Neural progenitor cell (in vitro differentiated cells): Measurements from ENCODE around the gene PDE3A.

Experiments
- EZH2phosphoT487 ChIP-seq: fragments of 200-600 bp; sonication (generic); IDR thresholded peaks from 2 replicates; pipeline ENCODE4 v1.6.1; 2017; ENCODE audit warnings: antibody characterized with exemption
- TF ChIP-seq, protein P1 (sequence below): fragments of 200-600 bp; sonication (generic); IDR thresholded peaks from 2 replicates; pipeline ENCODE4 v1.5.1; 2017; ENCODE audit warnings: antibody characterized with exemption, mild to moderate bottlenecking

- TF ChIP-seq EZH2phosphoT487: no peak
- TF ChIP-seq, protein P1, sequence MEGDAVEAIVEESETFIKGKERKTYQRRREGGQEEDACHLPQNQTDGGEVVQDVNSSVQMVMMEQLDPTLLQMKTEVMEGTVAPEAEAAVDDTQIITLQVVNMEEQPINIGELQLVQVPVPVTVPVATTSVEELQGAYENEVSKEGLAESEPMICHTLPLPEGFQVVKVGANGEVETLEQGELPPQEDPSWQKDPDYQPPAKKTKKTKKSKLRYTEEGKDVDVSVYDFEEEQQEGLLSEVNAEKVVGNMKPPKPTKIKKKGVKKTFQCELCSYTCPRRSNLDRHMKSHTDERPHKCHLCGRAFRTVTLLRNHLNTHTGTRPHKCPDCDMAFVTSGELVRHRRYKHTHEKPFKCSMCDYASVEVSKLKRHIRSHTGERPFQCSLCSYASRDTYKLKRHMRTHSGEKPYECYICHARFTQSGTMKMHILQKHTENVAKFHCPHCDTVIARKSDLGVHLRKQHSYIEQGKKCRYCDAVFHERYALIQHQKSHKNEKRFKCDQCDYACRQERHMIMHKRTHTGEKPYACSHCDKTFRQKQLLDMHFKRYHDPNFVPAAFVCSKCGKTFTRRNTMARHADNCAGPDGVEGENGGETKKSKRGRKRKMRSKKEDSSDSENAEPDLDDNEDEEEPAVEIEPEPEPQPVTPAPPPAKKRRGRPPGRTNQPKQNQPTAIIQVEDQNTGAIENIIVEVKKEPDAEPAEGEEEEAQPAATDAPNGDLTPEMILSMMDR: no peak
Measured at GRCh38 chr12:20497707-20498106, 129.4 kb downstream of the PDE3A start.
